Urothelium cell line (cell line): Measurements from ENCODE around the gene RBM39.
"Not testable (repeated sequence)": the region's sequence is repeated elsewhere in the genome, so short reads cannot be mapped to it uniquely, and the experiment has no call there.

Experiments used
- DNase-seq: peaks from one replicate; pipeline ENCODE4 v3.0.0; 2011; ENCODE audit warnings: low spot score, mixed read lengths
- FAIRE-seq: peaks from 2 replicates; lab custom pipeline; 2011; peaks lifted over from hg19 to GRCh38; lab: Jason Lieb, UNC

RBM39 gene

DNA sequence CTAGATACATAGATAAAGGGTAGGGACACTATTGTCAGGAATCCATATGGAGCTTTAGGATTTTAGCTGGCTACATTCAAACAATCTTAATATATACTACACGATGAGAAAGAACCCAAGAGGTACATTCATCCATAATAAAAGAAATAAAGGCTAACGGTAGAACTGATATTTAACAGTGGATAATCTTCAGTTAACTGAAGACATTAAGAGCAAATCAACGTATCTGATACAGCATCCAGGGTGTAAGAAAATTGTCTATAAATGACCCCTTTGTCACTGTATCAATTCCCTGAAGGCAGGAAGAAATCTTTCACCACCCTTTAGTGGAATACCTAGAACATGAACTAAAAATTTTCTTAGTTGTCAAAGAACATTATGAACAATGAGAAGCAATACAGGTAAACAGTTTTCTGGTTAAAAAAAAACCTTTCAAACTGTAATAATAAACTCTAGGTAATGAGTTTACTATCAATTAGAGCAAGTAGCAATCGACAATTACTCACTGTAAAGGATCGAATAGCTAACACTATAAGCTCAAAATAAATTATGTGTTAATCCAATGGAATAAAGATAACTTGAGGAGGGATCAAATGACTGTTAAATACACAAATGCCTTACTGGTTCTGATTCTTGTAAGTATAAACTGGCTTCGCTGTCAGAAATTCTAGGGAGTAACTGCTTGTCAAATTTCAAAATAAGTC, 31.0 kb downstream of the RBM39 start:
- no peak for FAIRE-seq
- no peak for DNase-seq

DNA sequence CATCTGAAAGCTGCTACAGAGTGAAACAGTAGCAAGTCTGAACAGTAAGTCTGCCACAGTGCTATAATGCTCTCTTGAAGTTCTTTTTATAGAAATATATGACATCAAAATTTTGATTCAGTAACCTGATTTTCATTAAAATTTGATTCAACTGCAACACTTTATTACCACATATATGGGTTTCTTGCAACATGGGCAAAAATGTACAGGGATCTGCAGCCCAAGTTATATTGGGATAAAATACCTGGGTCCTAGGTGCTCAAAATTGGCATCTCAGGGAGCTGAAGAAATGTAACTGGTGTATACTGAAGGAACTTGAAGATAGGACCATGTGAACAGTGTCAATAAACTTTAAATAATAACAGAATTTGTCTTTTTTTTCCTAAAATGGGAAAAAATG, 32.0 kb downstream of the RBM39 start:
- FAIRE-seq: no peak
- DNase-seq: no peak

DNA sequence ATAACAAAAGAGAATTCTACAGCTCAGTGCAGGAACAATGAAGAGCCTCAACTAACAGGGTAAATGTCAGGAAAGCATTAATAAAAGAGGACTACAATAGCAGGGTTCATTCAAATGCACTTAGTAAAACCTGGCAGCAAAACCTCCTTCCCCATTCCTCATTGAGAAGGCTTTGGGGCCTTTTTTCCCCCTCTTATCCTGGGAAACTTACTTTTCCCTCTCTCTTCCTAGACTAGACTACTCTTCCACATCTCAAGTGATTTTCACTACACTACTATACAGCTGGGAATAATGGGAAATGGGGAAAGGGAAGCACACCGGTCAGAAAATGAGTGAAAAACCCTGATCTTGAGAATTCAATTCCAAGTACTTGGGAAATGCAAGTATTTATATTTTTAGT, 32.8 kb downstream of the RBM39 start:
- FAIRE-seq: no peak
- DNase-seq: no peak

DNA sequence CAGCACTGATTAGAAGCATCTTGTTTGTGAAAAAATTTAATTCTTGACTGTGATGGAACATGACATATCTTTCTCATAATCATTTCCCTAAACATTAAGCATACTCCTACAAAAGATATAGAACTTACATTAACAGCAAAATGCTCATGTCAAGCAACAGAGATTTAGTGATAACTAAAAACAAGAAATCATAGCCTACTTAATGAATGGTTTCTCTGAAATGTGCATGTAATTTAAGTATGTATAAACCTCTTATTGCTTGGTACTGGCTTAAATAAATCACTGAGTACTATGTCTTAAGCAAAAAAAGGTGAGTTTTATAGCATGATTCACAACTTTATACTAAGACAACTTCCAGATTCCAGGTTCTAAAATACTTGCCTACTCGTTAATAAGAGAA, 33.6 kb downstream of the RBM39 start:
- DNase-seq (no peak), FAIRE-seq (no peak)

DNA sequence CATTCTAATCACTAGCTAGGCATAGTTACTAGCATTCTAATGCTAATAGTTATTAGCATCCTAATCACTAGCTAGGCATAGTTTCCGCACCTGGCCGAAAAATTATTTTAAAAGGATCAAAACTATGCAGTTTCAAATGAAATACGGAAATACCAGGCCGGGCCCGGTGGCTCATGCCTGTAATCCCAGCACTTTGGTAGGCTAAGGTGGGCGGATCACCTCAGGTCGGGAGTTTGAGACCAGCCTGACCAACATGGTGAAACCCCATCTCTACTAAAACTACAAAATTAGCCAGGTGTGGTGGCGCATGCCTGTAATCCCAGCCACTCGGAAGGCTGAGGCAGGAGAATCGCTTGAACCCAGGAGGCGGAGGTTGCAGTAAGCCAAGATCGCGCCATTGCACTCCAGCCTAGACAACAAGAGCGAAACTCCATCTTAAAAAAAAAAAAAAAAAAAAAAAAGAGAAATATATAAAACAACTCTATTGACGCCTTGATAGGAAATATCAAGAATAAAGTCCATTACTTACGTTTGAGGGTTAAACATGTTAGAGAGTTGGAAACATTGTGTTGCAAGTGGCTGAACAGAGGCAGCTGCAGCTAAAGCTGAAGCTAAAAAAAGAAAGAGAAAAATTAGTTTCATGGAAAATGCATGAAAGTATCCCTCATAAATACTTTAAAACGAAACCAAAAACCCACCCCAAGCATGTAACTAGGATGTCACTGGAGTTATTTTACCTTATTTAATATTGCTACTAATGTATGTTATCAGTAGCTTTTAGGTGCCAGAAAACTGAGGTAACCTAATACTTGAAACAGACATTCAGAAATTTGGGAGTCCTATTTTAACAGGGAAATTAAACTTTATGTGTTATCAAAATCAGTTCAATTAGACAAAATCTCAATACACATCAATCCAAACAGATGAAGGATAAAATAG, 35.2 kb downstream of the RBM39 start:
- FAIRE-seq, DNase-seq: not testable (repeated sequence)

DNA sequence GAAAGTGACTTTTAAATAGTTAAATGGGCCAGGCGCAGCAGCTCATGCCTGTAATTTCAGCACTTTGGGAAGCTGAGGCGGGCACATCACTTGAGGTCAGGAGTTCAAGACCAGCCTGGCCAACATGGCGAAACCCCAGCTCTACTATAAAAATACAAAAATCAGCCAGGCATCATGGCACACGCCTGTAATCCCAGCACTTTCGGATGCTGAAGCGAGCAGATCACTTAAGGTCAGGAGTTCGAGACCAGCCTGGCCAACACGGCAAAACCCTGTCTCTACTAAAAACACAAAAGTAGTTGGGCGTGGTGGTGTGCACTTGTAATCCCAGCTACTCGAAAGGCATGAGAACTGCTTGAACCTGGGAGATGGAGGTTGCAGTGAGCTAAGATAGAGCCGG, 36.2 kb downstream of the RBM39 start:
- FAIRE-seq, DNase-seq: not testable (repeated sequence)

DNA sequence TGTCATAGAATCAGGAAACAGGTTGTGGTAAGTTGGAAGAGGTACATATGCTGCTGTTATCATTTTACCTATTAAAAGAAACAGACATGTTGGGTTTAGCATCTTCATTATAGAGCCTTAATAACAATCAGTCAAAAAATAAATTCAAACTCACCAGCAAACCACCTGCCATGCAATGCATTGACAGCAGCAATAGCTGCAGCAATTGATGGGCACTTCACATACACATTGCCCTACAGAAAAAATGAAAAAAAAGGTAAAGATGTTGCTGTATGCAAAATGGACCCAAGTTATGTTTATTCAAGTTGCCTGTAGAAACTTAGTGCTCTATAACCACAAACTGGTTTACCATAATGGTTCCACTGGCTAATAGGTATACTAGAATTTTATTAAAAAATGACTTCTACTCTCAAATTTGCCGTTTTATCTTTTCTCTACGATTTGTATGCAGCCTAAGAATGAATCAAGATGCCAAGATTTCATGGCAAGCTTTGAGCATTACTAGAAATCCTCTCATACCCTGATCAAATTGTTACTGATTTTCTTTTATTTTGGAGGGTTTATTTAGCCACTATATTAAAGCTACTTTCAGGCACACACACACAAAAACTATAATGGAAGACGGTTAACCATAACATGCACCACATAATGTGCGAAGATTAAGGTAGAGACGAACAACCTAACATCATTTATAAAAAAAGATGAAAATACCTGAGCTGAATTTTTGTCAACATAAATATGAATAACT, 37.4 kb downstream of the RBM39 start:
- DNase-seq (no peak), FAIRE-seq (no peak)

DNA sequence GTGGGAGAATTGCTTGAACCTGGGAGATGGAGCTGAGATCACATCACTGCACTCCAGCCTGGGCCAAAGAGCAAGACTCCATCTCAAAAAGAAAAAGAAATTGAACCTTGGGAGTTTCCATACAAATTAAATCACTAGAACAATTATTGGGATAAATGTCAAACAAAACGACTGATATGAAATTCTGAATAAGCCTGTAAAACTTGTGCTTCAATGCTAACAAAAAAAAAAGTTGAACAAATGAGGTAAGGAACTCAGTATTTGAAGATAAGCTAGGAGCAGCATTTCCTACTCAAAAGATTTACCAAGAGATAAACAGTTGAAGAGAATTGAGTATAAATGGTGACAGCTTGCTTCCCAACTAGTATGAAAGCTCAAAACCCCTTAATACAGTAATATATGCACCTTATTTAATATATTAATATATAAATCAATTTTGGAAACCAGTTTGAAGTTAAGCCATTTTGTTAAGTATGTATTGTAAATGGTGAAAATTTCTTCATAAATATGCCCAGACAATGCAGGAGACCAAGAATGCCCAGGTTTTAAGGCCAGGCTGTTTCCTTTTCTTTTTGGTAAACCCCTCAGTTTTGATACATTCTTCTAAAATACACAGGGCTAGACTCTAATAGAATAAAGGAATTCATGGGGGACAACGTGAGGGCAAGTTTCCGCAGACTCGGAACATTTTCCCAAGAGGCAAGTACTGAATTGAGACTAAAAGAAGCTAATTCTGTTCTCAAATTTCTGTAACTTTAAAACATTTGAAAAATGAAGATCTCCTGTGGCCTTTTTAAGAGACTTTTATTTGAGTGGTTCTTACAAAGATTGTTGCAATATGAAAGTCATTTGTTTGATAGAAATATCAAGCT, 39.0 kb downstream of the RBM39 start:
- FAIRE-seq (no peak), DNase-seq (no peak)

DNA sequence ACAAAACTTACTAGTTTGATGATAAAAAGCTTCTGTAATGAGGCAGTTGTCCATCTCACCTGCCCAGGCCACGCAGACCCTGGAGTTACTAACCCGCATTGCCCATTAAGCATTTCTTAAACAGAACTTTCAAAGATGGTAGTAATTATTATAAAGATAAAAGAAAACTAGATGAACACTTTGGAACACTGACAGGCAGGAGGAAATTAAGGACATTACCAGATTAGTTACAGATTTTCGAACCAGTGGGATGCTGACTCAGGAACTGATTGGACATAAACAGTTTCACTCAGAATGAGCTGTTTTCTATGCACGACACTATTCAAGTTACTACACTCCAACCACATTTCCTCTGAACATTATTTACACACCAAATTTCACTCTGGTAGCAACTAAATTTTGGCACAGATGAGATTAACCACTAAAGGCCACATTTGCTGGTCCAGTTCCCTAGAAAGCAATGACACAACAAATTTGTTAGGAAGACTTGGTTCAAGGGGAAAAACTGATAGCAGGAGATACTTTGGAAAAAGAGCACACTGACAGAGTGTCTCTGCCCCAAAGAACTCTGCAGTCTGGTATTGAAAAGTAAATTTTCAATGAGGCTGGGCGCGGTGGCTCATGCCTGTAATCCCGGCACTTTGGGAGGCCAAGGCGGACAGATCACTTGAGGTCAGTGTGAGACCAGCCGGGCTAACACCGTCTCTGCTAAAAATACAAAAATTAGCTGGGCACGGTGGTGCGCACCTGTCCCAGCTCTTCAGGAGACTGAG, 39.8 kb downstream of the RBM39 start:
- no peak for FAIRE-seq
- DNase-seq: no peak

DNA sequence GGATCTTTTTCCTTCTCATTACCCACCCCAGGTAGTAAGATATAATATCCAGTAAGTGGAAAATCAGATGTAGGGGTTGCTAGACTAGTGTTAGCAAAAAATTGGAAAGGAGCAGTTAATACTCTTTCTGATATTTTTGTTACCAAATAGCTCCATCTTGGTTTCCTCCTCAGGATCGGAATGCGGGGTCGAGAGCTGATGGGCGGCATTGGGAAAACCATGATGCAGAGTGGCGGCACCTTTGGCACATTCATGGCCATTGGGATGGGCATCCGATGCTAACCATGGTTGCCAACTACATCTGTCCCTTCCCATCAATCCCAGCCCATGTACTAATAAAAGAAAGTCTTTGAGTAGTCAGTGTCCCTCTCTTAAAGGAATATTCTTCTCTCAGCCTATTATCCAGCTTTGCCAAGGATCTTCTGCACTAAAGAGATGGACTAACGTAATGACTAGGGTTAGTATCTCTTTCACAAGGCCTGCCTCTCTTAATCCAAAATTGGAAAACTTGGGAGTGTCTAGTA, 41.4 kb downstream of the RBM39 start:
- DNase-seq (no peak), FAIRE-seq (no peak)

DNA sequence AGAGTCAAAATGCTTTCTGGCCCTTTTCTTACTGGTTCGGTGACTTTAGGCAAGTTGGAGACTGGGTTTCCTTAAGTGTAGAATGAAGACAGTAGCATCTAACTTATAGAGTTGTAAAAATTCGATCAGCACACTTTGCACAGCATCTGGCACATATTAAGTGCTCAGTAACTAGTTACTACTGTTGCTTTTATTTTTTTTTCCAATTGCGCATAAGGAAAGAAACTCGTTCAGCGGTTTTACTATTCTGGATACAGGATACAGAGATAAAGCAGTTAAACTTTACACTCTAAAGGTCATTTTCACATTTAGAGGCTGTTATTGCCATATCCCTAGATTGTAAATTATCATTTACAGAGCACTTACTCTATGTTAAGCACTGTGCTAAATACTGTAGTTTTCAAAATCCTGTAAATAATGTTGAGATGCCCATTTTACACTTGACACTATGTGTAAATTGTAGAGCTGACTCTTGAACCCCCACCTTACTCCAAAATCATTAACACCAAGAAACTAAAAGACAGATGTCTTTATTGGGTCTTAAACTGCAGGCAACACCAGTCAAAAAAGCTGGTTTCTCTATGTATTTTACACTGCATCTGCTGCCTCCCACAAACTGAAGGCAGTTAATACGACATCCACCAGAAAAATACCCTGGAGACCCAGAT, 42.0 kb downstream of the RBM39 start:
- DNase-seq (no peak), FAIRE-seq (no peak)

DNA sequence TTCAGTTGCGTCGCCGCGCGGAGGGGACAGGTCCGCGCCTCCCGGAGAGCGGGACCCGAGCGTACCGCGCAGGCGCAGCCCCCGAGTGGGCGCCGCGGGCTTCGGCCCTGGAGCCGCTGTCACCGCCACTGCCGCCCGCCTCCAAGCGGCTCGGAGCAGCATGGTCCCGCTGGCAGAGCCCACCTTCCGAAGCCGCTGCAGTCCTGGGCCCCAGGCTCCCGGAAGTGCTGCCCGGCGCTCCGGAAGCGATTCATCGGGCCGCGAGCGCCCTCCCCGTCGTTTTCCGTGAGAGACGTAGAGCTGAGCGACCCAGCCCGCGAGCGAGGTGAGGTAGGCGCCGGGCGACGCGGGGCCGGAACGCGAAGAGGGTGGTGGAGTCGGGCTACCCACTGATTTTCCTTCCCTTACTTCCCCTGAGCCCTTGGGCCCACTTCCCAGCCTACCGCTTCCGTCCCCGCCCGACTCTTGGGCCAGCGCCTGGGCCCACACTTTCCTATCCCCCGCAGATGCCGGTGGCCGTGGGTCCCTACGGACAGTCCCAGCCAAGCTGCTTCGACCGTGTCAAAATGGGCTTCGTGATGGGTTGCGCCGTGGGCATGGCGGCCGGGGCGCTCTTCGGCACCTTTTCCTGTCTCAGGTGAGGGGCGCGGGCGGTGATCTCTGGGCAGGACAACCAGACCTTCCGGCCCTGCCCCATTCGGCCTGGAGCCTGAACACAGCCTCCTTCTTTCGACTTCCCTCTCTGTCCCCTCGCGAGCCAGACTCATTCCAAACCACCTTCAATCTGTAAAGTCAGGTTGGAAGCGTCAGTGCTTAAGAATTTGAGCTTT, 42.7 kb downstream of the RBM39 start, which contains the start of the genes NFS1 and ROMO1:
Gene NFS1 (minus strand): TSS at position 226 of the 830 bp plus-strand sequence. CDS start 64 bp downstream, at position 162.
Gene ROMO1 (plus strand): TSS at position 279 of the 830 bp plus-strand sequence. CDS start 228 bp downstream, at position 507.
- DNase-seq: peak; percentile 96
- FAIRE-seq: no peak

DNA sequence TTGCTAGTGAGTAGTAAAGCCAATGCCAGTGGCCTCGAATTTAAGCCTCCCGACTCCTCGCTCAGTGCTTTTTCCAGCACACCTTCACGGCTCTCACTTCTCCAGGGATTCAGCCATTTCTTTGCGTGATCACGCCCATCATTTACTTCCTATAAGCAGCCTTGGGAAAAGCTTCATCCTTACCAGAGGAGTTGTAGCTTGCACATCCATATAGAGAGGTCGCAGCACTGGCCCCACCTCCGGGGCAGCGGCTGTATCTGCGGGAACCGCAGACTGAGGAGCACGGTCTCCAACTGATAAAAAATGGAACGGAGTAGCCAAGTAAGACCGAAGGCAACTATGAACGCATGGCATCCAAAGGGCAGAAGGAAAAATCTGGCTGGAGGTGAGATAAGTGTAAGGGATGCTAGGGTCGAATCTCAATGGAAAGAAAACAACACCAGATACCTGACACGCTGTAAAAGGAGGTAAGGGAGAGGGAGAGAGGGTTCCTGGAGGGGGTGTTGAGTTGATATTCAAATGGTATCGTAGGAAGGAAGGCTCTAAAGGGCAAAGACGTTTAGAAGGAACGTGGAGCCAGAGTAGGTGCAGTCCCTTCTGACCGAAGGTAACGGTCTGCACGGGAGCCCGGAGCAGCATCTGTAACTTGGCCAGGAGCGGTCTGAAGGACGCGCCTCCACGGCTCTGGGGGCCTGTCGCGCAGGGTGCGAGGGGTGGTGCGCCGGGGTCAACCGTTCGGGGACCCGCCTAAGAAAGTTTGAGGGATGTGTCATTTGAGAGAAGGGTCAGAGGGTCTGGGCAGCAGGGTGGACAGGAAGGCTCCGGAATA, 43.5 kb downstream of the RBM39 start:
- DNase-seq (peak; percentile 24), FAIRE-seq (no peak)

DNA sequence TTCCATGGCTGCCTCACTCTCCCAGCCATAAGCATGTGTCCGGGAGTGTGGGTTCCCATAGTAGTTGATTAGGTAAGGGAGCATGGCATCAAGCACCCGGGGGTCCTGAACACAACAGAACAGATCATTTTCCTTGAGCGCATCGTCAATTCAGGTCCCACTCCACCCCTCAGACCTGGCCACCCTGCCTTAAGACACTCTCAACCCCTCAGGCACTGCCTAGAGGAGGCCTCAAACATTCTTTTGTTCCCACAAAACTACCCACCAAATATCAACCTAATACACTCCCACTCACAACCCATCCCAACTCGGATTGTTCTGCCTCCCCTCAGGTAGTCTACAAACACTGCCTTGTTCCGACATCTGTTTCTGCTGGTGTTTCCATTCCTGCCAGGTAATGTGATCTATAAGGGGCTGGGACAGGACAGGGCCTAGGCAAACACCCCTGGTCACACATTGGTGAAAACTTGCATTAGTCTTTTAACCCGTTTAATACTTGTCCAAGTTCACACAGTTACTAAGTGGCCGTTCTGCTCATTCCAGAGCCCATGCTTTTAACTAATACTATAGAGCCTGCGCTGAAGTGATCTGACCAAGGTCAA, 44.3 kb downstream of the RBM39 start:
- FAIRE-seq: no peak
- no peak for DNase-seq

DNA sequence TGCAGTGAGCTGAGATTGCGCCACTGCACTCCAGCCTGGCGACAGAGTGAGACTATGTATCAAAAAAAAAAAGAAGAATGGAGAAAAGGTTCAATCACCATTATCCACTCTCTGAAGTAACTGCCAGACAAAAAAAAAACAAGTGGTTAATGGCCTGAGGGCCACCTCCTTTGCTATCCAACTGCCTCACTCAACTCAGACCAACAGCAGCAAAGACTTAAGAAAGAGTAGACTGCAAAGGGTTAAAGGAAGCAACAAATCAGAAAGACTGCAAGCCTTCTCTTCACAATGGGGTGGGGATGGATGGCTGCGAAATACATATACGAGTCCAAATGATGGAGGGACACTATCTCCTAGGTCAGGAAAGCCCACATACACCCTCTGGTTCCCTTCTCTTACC, 46.1 kb downstream of the RBM39 start:
- DNase-seq (no peak), FAIRE-seq (no peak)

DNA sequence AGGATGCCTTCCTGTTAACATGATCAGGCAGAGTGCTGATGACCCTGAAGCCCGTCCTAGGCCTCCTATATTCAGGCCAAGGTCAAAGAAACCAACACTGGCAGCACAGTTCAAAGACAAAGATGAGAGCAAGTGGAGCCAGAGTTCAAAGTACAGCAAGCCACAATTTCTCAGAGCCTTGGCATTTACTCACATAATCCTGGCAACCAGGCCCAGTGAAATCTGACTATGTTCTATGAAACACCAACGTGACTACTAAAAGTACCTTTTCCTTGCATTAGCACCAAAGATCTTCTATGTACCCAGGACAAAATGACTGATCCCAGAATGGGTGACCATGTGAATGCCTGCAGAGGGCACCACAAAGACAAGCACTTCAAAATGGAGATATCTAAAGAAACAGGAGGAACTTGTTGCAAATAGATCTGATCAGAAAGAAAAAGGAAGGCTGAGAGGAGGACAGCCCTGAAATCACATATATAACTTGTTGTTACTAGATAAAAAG, 46.8 kb downstream of the RBM39 start:
- FAIRE-seq (no peak), DNase-seq (no peak)
